T-cell (primary cell): Measurements from ENCODE around the gene TPH2. TPM values are rescaled to one million over a fixed set of nuclear protein-coding genes. Genes with fewer than 3 reads are reported as not detected.

Experiments used
- ATAC-seq, 4 experiments: fragments of 200-7000 bp in 3 of 4; fragments of 150-1000 bp in 1 of 4; cut with Tn5 transposase; replicated peaks in 1 of 4; 1 replicate in 3 of 4; 2 replicates in 1 of 4; pipeline ENCODE4 v1.10.0; 2021; ENCODE audit warnings: moderate library complexity in 3 of 4, mild to moderate bottlenecking in 2 of 4, moderate number of reproducible peaks in 1 of 4
- CTCF ChIA-PET, 2 donors: fragments of 300-600 bp; sonication (Branson Sonifier 250); formaldehyde crosslinking; loops; one replicate each; lab custom pipeline; 2022; ENCODE audit warnings: antibody characterized with exemption in 2 of 2; lab: Charles Lee
- POLR2A ChIA-PET, 2 donors: fragments of 300-600 bp; sonication (Branson Sonifier 250); formaldehyde crosslinking; loops; one replicate each; lab custom pipeline; 2022; ENCODE audit warnings: antibody characterized with exemption in 2 of 2; lab: Charles Lee
- DNase-seq, 35 experiments: peaks; one replicate each; pipeline versions ENCODE4 v3.0.0 to v3.0.0-alpha.2; 2013 to 2023
- H3K27ac ChIP-seq: one replicate; pipeline ENCODE4 v1.5.1; 2013; ENCODE audit warnings: low read length
- H3K27me3 ChIP-seq, 2 experiments: replicated peaks in 1 of 2; 1 replicate in 1 of 2; 2 replicates in 1 of 2; pipeline versions ENCODE4 v1.6.1 to v1.7.0; 2013; ENCODE audit warnings: low read length in 1 of 2, mixed read lengths in 1 of 2; ENCODE audit not compliant: control insufficient read depth in 2 of 2, insufficient read depth in 2 of 2; ENCODE audit errors: extremely low read depth in 1 of 2
- H3K36me3 ChIP-seq, 2 donors: 1 replicate in 1 of 2; 2 replicates in 1 of 2; pipeline versions ENCODE4 v1.6.1 to v1.7.0; 2013; ENCODE audit warnings: low read length in 1 of 2; ENCODE audit not compliant: control insufficient read depth in 2 of 2, insufficient read depth in 1 of 2; ENCODE audit errors: extremely low read depth in 1 of 2
- H3K4me1 ChIP-seq, 2 experiments: 1 replicate in 1 of 2; 2 replicates in 1 of 2; pipeline versions ENCODE4 v1.6.1 to v1.7.0; 2013; ENCODE audit warnings: low read length in 2 of 2, mixed read lengths in 1 of 2; ENCODE audit not compliant: insufficient read depth in 2 of 2, control insufficient read depth in 1 of 2; ENCODE audit errors: extremely low read depth in 1 of 2
- H3K4me3 ChIP-seq, 2 donors: 1 replicate in 1 of 2; 2 replicates in 1 of 2; pipeline versions ENCODE4 v1.5.1 to v1.7.0; 2013; ENCODE audit warnings: mild to moderate bottlenecking in 2 of 2, low read length in 1 of 2, moderate library complexity in 1 of 2; ENCODE audit not compliant: control insufficient read depth in 1 of 2; ENCODE audit errors: extremely low read depth in 1 of 2
- H3K9me3 ChIP-seq: 2 replicates; pipeline ENCODE4 v1.7.0; 2013
- H3K27ac Mint-ChIP-seq, 2 donors: one replicate each; pipeline ENCODE4 v1.8.0; 2020 to 2021; ENCODE audit warnings: mild to moderate bottlenecking in 2 of 2, mixed read lengths in 2 of 2
- H3K27me3 Mint-ChIP-seq, 2 donors: one replicate each; pipeline ENCODE4 v1.8.0; 2021 to 2022; ENCODE audit warnings: mixed read lengths in 2 of 2
- H3K36me3 Mint-ChIP-seq: one replicate; pipeline ENCODE4 v1.8.0; 2021; ENCODE audit warnings: mixed read lengths
- H3K4me1 Mint-ChIP-seq, 3 donors: one replicate each; pipeline ENCODE4 v1.8.0; 2020 to 2022; ENCODE audit warnings: mixed read lengths in 3 of 3, mild to moderate bottlenecking in 1 of 3
- H3K4me3 Mint-ChIP-seq, 3 donors: one replicate each; pipeline ENCODE4 v1.8.0; 2020 to 2022; ENCODE audit warnings: mild to moderate bottlenecking in 3 of 3, mixed read lengths in 3 of 3, moderate library complexity in 3 of 3
- H3K9me3 Mint-ChIP-seq, 3 donors: one replicate each; pipeline ENCODE4 v1.8.0; 2020 to 2022; ENCODE audit warnings: mixed read lengths in 3 of 3
- WGBS: methylation state at CpG from one replicate; pipeline ENCODE4 v1.1.5; 2013; ENCODE audit warnings: missing lambda C conversion rate; ENCODE audit not compliant: insufficient coverage; 5-methylcytosine and 5-hydroxymethylcytosine counted together
- total RNA-seq, 35 experiments: library from RNA in 6 of 35; stranded (reverse) in 6 of 35; fragments of 120-200 nt in 1 of 35; gene quantifications; one replicate each; pipeline versions ENCODE4 v1.2.1 to v1.2.4 and lab custom pipeline; 2013 to 2026

Gene TPH2
- total RNA-seq: under 1 TPM in 2 of 5 donors, not detected in 3; 0.15 to 0.23 TPM
- total RNA-seq (2013): not detected
- 0 to 0.50 (median 0) reads per million in 29 experiments for total RNA-seq (lab: John Stamatoyannopoulos, UW)

DNA sequence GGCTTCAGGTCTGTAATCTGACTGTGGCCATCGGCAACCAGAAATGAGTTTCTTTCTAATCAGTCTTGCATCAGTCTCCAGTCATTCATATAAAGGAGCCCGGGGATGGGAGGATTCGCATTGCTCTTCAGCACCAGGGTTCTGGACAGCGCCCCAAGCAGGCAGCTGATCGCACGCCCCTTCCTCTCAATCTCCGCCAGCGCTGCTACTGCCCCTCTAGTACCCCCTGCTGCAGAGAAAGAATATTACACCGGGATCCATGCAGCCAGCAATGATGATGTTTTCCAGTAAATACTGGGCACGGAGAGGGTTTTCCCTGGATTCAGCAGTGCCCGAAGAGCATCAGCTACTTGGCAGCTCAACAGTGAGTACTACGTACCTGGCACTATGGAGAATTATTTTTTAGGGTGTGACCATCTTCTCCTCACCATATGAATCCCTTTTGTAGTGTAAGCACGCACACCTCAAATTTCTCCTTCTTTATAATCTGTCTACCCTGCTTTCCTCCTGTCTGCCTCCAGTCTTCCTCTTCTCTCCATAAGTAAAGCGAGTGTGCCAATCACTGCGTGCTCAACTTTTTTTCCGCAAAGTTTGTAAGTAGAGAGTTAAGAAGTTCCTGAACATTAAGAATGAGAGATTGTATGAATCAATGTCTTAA, at the start of gene TPH2:
TPH2 (plus strand) TSS at position 118 of the 658 bp plus-strand sequence; CDS start at position 260, 142 bp downstream.
- Histone ChIP-seq H3K4me3 (no peak within 1 kb of the TSS), H3K27me3 (peaks cover 0 to 6% of the 10 kb centered on the region in 2 experiments), H3K27ac (no peak within 1 kb of the TSS), H3K9me3 (no peaks in the 10 kb centered on the region), H3K4me1 (no peaks in the 10 kb centered on the region), H3K36me3 (no peaks in the 10 kb centered on the region)
- ChIA-PET CTCF (no interaction called here), POLR2A (no interaction called here)
- H3K4me1 Mint-ChIP-seq: no peaks in the 10 kb centered on the region
- H3K27me3 Mint-ChIP-seq: peaks cover 49% of the 10 kb centered on the region in 2 donors
- no peaks in the 10 kb centered on the region for H3K36me3 Mint-ChIP-seq
- no peak within 1 kb of the TSS for H3K4me3 Mint-ChIP-seq
- no peaks in the 10 kb centered on the region for H3K9me3 Mint-ChIP-seq
- ATAC-seq: peak in 2 of 4 experiments; percentile 30 to 57
- WGBS: 5% methylated on average over 7 of the region's 16 CpGs
- peak in 33 of 35 experiments; percentile 2 to 54 (median 32) for DNase-seq
- no peak within 1 kb of the TSS for H3K27ac Mint-ChIP-seq

DNA sequence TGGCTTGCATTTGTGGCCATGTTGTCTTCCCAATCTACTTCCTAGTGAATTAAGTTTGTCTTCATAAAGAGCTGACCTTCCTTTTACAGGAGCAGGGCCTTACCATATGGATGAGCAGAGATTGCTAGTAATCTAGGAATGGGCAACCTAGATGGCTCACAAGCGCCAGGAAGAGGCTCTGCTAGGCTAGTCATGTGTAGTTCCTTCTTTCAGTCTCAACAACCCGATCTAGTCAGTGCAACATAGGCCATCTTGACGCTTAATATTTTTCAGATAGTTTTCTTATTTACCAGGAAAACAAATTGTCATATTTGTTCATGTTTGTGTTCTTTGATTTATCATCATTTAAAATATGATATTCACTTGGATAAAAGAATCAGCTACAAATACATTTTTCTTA, 48.2 kb upstream of the TPH2 start:
- POLR2A ChIA-PET: no interaction called here
- H3K36me3 Mint-ChIP-seq: peaks cover 51% of the 10 kb centered on the region
- peaks cover 4 to 39% of the 10 kb centered on the region in 2 donors for H3K36me3 ChIP-seq
- no peaks in the 10 kb centered on the region for H3K9me3 ChIP-seq
- no peak overlapping the region for H3K27ac Mint-ChIP-seq
- H3K4me3 Mint-ChIP-seq: no peak overlapping the region
- no CpG with 5 or more reads among the region's 3 CpGs for WGBS
- ATAC-seq (no peak), DNase-seq (no peak)
- no peaks in the 10 kb centered on the region for H3K27me3 ChIP-seq
- H3K27ac ChIP-seq: no peak overlapping the region
- H3K4me3 ChIP-seq: no peak overlapping the region
- CTCF ChIA-PET: interaction anchor here (0.6 to 0.7 kb wide), 2 partner anchors 44 to 254 kb away, joined by 3 read pairs; no protein-coding TSS in a partner anchor
- H3K4me1 ChIP-seq: no peaks in the 10 kb centered on the region
- peaks cover 8 to 32% (median 23%) of the 10 kb centered on the region in 3 donors for H3K4me1 Mint-ChIP-seq
- no peaks in the 10 kb centered on the region for H3K9me3 Mint-ChIP-seq
- H3K27me3 Mint-ChIP-seq: no peaks in the 10 kb centered on the region

DNA sequence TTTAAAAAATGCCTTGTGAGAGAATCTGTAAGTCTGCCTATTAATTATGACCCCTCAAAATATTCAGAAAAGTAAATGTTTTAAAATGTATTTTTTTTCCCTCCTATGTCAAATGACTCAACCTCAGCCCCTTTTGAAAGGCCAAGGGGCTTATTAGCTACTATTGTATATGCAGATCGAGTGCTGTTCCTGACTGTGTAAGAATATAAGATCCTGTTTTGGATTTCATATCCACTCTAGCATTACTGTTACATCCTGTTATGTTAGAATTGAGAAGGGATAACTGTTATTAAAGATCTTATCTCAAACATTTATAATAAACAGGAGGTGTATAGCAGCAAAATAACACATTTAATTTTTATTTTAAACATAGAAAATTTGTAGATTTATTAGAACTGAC, 46.6 kb upstream of the TPH2 start:
- peaks cover 6 to 22% (median 19%) of the 10 kb centered on the region in 3 donors for H3K4me1 Mint-ChIP-seq
- peaks cover 52% of the 10 kb centered on the region for H3K36me3 Mint-ChIP-seq
- no peaks in the 10 kb centered on the region for H3K9me3 Mint-ChIP-seq
- DNase-seq (no peak), ATAC-seq (no peak)
- Histone ChIP-seq H3K9me3 (no peaks in the 10 kb centered on the region), H3K4me1 (no peaks in the 10 kb centered on the region), H3K4me3 (no peak overlapping the region), H3K36me3 (peaks cover 4 to 37% of the 10 kb centered on the region in 2 donors), H3K27me3 (no peaks in the 10 kb centered on the region), H3K27ac (no peak overlapping the region)
- H3K27me3 Mint-ChIP-seq: no peaks in the 10 kb centered on the region
- POLR2A ChIA-PET: interaction anchor here in 1 of 2 donors (0.5 kb wide), 1 partner anchor 44 kb away, joined by 3 read pairs; no protein-coding TSS in a partner anchor
- no peak overlapping the region for H3K27ac Mint-ChIP-seq
- CTCF ChIA-PET: interaction anchor here in 1 of 2 donors (0.5 to 0.6 kb wide), 2 partner anchors 15 to 118 kb away, joined by 4 to 5 read pairs; no protein-coding TSS in a partner anchor
- no peak overlapping the region for H3K4me3 Mint-ChIP-seq
- WGBS: no CpG with 5 or more reads among the region's 1 CpG

DNA sequence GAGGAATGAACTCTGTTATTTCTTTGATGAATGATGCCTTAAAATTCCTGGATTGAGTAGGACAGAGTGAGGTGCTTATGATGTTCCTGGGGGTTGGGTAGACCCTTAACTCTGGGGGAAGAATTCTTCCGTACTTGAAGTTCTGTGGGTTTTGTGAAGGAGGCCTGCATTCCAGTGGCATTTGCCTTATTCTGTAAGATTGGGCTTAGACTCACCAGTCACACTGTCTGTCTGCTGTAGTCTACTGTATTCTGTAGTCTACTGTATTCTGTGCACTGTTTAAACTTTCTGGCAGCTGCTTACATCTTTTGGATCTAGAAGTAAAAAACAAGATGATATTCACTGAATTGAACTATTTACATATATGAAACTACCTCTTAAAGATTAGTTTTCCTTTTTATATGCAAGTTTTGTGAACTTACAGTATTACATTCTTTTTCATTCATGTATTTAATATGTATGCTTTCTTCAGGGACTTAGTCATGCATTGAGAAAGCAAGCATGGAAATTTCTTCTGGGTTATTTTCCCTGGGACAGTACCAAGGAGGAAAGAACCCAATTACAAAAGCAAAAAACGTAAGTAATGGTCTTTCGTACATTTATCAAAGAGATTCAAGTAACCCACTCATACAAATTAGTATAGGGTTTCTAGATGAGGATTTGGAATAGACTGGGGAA, 42.3 kb upstream of the TPH2 start:
- Histone ChIP-seq H3K36me3 (peaks cover 0 to 58% of the 10 kb centered on the region in 2 donors), H3K9me3 (no peaks in the 10 kb centered on the region)
- H3K27ac Mint-ChIP-seq: no peak overlapping the region

DNA sequence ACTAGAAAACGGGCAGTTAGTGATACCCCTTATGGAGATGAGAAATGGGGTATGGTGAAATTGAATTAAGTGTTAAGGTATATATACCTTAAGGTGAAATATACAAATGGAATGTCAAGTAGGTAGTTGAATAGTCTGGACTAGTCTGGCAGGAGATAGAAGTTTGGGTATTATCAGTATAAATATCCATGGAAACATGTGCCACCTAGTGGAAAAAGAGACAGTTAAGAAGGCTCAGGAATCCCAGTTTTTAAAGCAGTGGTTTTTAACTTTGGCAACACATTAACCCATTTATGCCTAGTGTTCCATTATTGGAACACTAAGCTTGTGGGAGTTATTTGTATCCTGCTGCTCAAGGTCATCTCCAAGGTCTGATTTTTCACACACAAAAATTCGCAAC, 38.6 kb upstream of the TPH2 start:
- H3K36me3 ChIP-seq: peaks cover 0 to 61% of the 10 kb centered on the region in 2 donors
- Mint-ChIP-seq H3K9me3 (no peaks in the 10 kb centered on the region), H3K36me3 (peaks cover 72% of the 10 kb centered on the region), H3K4me3 (no peak overlapping the region), H3K27ac (no peak overlapping the region), H3K4me1 (peaks cover 0 to 6% (median 0%) of the 10 kb centered on the region in 3 donors), H3K27me3 (no peaks in the 10 kb centered on the region)
- H3K4me1 ChIP-seq: no peaks in the 10 kb centered on the region
- H3K27me3 ChIP-seq: no peaks in the 10 kb centered on the region
- DNase-seq (no peak), ATAC-seq (no peak)
- H3K27ac ChIP-seq: no peak overlapping the region
- H3K9me3 ChIP-seq: no peaks in the 10 kb centered on the region
- ChIA-PET CTCF (no interaction called here), POLR2A (no interaction called here)
- H3K4me3 ChIP-seq: no peak overlapping the region
- WGBS: 100% methylated on average over 1 of the region's 2 CpGs

More for the DNA sequence above, 42.3 kb upstream of the TPH2 start:
- no peaks in the 10 kb centered on the region for H3K27me3 Mint-ChIP-seq
- no peaks in the 10 kb centered on the region for H3K27me3 ChIP-seq
- no peak overlapping the region for H3K4me3 Mint-ChIP-seq
- no CpG with 5 or more reads among the region's 3 CpGs for WGBS
- ChIA-PET POLR2A (no interaction called here), CTCF (interaction anchor here in 1 of 2 donors (1.0 kb wide), 1 partner anchor 50 kb away, joined by 7 read pairs; no protein-coding TSS in a partner anchor)
- peaks cover 6% of the 10 kb centered on the region in 3 donors for H3K4me1 Mint-ChIP-seq
- H3K36me3 Mint-ChIP-seq: peaks cover 48% of the 10 kb centered on the region
- no peaks in the 10 kb centered on the region for H3K4me1 ChIP-seq
- H3K4me3 ChIP-seq: no peak overlapping the region
- no peaks in the 10 kb centered on the region for H3K9me3 Mint-ChIP-seq
- H3K27ac ChIP-seq: no peak overlapping the region
- DNase-seq: no peak
- ATAC-seq: no peak

DNA sequence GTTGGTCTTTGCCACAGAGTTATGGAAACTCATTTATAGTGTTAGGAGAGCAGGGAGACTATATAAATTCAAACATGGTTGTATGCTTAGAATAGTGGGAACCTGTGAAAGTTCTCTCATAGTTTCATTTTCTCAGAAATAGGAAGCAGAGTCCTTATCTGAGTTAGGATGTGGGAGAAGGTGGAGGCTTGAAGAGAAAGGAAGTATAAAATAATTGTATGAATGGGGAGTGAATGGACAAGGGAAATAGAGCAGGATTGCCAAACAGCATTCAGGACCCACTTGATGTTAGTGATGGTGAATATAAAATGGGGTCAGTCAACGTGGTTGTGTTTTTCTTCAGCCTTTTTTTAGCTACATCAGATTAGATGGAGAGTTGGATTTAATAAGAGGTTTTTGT, 34.0 kb upstream of the TPH2 start:
- Histone ChIP-seq H3K27me3 (no peaks in the 10 kb centered on the region), H3K4me1 (no peaks in the 10 kb centered on the region), H3K4me3 (no peak overlapping the region), H3K36me3 (peaks cover 4 to 62% of the 10 kb centered on the region in 2 donors), H3K27ac (no peak overlapping the region), H3K9me3 (no peaks in the 10 kb centered on the region)
- no peak overlapping the region for H3K4me3 Mint-ChIP-seq
- ATAC-seq: no peak
- H3K27me3 Mint-ChIP-seq: no peaks in the 10 kb centered on the region
- CTCF ChIA-PET: no interaction called here
- peaks cover 0 to 6% (median 0%) of the 10 kb centered on the region in 3 donors for H3K4me1 Mint-ChIP-seq
- DNase-seq: no peak
- peaks cover 77% of the 10 kb centered on the region for H3K36me3 Mint-ChIP-seq
- H3K9me3 Mint-ChIP-seq: peaks cover 0 to 5% (median 0%) of the 10 kb centered on the region in 3 donors
- no CpG with 5 or more reads among the region's 1 CpG for WGBS
- peak overlapping the region in 1 of 2 donors; percentile 1 for H3K27ac Mint-ChIP-seq
- POLR2A ChIA-PET: interaction anchor here (0.6 kb wide), 2 partner anchors 63 to 1662 kb away, joined by 3 read pairs; no protein-coding TSS in a partner anchor
